HCT116 (cell line): Measurements from ENCODE around the gene SYT9. TPM values are rescaled to one million over a fixed set of nuclear protein-coding genes. Genes with fewer than 3 reads are reported as not detected.

Experiments used
- ATAC-seq: fragments of 200-7000 bp; cut with Tn5 transposase; 2 replicates; pipeline ENCODE4 v1.9.1; 2020; ENCODE audit warnings: mild to moderate bottlenecking, moderate library complexity
- BruUV-seq: library from RNA; stranded (reverse); fragments of 400-500 nt; replicated peaks from 2 replicates; lab custom pipeline; 2021; lab: Mats Ljungman, UMichigan
- CTCF ChIA-PET: fragments of 300-600 bp; sonication (Branson Sonifier 250); formaldehyde crosslinking; loops from one replicate; lab custom pipeline; 2021; ENCODE audit warnings: antibody characterized with exemption; lab: Charles Lee
- POLR2A ChIA-PET: fragments of 300-600, 350-600 bp; sonication (Branson Sonifier 250); formaldehyde crosslinking; loops from one replicate; lab custom pipeline; 2021; ENCODE audit warnings: antibody characterized with exemption; lab: Charles Lee
- RAD21 ChIA-PET, 2 experiments: fragments of 300-600 bp; sonication (Branson Sonifier 250); formaldehyde crosslinking; loops; one replicate each; lab custom pipeline; 2023; ENCODE audit warnings: low total read pairs in 2 of 2; ENCODE audit not compliant: uncharacterized antibody in 2 of 2, unreplicated experiment in 2 of 2, low non-redundant PET in 1 of 2; lab: Charles Lee
- DNase-seq: peaks from one replicate; pipeline ENCODE4 v3.0.0-alpha.2; 2010; ENCODE audit warnings: low read depth, low spot score
- H2AFZ ChIP-seq: fragments of 200-600 bp; shearing (Covaris generic), sonication (generic); 2 replicates; pipeline ENCODE4 v1.6.1; 2017; ENCODE audit warnings: low read depth, mixed run types, mixed read lengths, antibody characterized with exemption, low read length; ENCODE audit not compliant: poor library complexity, severe bottlenecking
- H3K27ac ChIP-seq: 2 replicates; pipeline ENCODE4 v1.5.1; 2012; ENCODE audit warnings: low read depth, low read length
- H3K27me3 ChIP-seq: fragments of 200-600 bp; sonication (generic); 2 replicates; pipeline ENCODE4 v1.6.1; 2016; ENCODE audit warnings: mixed run types, low read length, mixed read lengths; ENCODE audit not compliant: insufficient read depth
- H3K36me3 ChIP-seq, 2 experiments: fragments of 200-500 bp in 1 of 2; fragments of 200-600 bp in 1 of 2; sonication (Bioruptor generic) in 1 of 2; sonication (generic) in 1 of 2; 2 replicates each; pipeline versions ENCODE4 v1.5.1 to v1.6.1; 2014 to 2016; ENCODE audit warnings: low read length in 2 of 2, inconsistent platforms in 1 of 2, mixed read lengths in 1 of 2, mixed run types in 1 of 2; ENCODE audit not compliant: insufficient read depth in 2 of 2, control insufficient read depth in 1 of 2
- H3K4me1 ChIP-seq, 2 experiments: fragments of 200-600 bp in 1 of 2; sonication (generic) in 1 of 2; 2 replicates each; pipeline versions ENCODE4 v1.5.1 to v1.6.1; 2012 to 2017; ENCODE audit warnings: low read length in 2 of 2, inconsistent platforms in 1 of 2, mild to moderate bottlenecking in 1 of 2, mixed read lengths in 1 of 2, mixed run types in 1 of 2, moderate library complexity in 1 of 2; ENCODE audit not compliant: insufficient read depth in 2 of 2, control insufficient read depth in 1 of 2
- H3K4me2 ChIP-seq: fragments of 200-600 bp; sonication (generic); 2 replicates; pipeline ENCODE4 v1.6.1; 2017; ENCODE audit warnings: mixed run types, low read length, mixed read lengths
- H3K4me3 ChIP-seq, 2 experiments: fragments of 200-600 bp in 1 of 2; sonication (generic) in 1 of 2; replicated peaks in 1 of 2; 2 replicates each; pipeline ENCODE4 v1.5.1; 2011 to 2016; ENCODE audit warnings: low read length in 2 of 2, control low read depth in 1 of 2, low read depth in 1 of 2, mild to moderate bottlenecking in 1 of 2, mixed read lengths in 1 of 2, mixed run types in 1 of 2
- H3K79me2 ChIP-seq: fragments of 200-600 bp; sonication (generic); 2 replicates; pipeline ENCODE4 v1.6.1; 2017; ENCODE audit warnings: mild to moderate bottlenecking, mixed run types, low read length, moderate library complexity, mixed read lengths; ENCODE audit not compliant: insufficient read depth
- H3K9ac ChIP-seq: fragments of 200-600 bp; sonication (generic); 2 replicates; pipeline ENCODE4 v1.6.1; 2016; ENCODE audit warnings: low read length, mixed read lengths
- H3K9me2 ChIP-seq: fragments of 200-600 bp; sonication (generic), shearing (Covaris generic); 2 replicates; pipeline ENCODE4 v1.6.1; 2017; ENCODE audit warnings: mixed run types, mild to moderate bottlenecking, moderate library complexity; ENCODE audit not compliant: insufficient read depth
- H3K9me3 ChIP-seq, 2 experiments: fragments of 200-500 bp in 1 of 2; fragments of 200-600 bp in 1 of 2; sonication (Bioruptor generic) in 1 of 2; sonication (generic) in 1 of 2; 2 replicates each; pipeline ENCODE4 v1.6.1; 2014 to 2017; ENCODE audit warnings: low read length in 2 of 2, mixed read lengths in 2 of 2, inconsistent platforms in 1 of 2, low read depth in 1 of 2, mild to moderate bottlenecking in 1 of 2, mixed run types in 1 of 2, moderate library complexity in 1 of 2; ENCODE audit not compliant: control insufficient read depth in 1 of 2, insufficient read depth in 1 of 2
- H4K20me1 ChIP-seq: fragments of 200-600 bp; sonication (generic), shearing (Covaris generic); 2 replicates; pipeline ENCODE4 v1.6.1; 2017; ENCODE audit warnings: mixed run types, mild to moderate bottlenecking, moderate library complexity; ENCODE audit not compliant: insufficient read depth
- CBX3 ChIP-seq: IDR thresholded peaks from 2 replicates; pipeline ENCODE4 v1.6.1; 2012; ENCODE audit warnings: low read depth
- CEBPB ChIP-seq: IDR thresholded peaks from 2 replicates; pipeline ENCODE4 v1.6.1; 2012; ENCODE audit warnings: low read depth
- ELF1 ChIP-seq: IDR thresholded peaks from 2 replicates; pipeline ENCODE4 v1.6.1; 2012; ENCODE audit warnings: low read depth, borderline replicate concordance
- MAX ChIP-seq: IDR thresholded peaks from 2 replicates; pipeline ENCODE4 v1.6.1; 2012
- RAD21 ChIP-seq: IDR thresholded peaks from 2 replicates; pipeline ENCODE4 v1.6.1; 2012; ENCODE audit warnings: low read depth, mild to moderate bottlenecking
- SIN3A ChIP-seq: IDR thresholded peaks from 2 replicates; pipeline ENCODE4 v1.6.1; 2012; ENCODE audit warnings: low read depth
- SP1 ChIP-seq: IDR thresholded peaks from 2 replicates; pipeline ENCODE4 v1.6.1; 2012; ENCODE audit warnings: low read depth
- TCF7L2 ChIP-seq: IDR thresholded peaks from 2 replicates; pipeline ENCODE4 v1.7.0; 2011; ENCODE audit warnings: borderline replicate concordance, inconsistent platforms; ENCODE audit not compliant: insufficient read depth, insufficient read length; ENCODE audit errors: extremely low read depth
- YY1 ChIP-seq: IDR thresholded peaks from 2 replicates; pipeline ENCODE4 v1.6.1; 2011; ENCODE audit warnings: low read length, low read depth, moderate library complexity, mild to moderate bottlenecking; ENCODE audit not compliant: insufficient replicate concordance; ENCODE audit errors: extremely low read depth
- intact Hi-C: fragments of 100-400 bp; cut with micrococcal nuclease; formaldehyde crosslinking; loops from 2 replicates; pipeline ENCODE4 v1.10.0; 2022
- total RNA-seq: library from RNA; stranded (reverse); gene quantifications from one replicate; pipeline ENCODE4 v1.2.1, GENCODE V29; 2021; ENCODE audit not compliant: unreplicated experiment
- TF ChIP-seq, protein P1 (sequence below): IDR thresholded peaks from 2 replicates; pipeline ENCODE4 v1.6.1; 2012; ENCODE audit warnings: low read depth

Gene SYT9
- total RNA-seq, 1 experiment from 2014 or later: not detected

DNA sequence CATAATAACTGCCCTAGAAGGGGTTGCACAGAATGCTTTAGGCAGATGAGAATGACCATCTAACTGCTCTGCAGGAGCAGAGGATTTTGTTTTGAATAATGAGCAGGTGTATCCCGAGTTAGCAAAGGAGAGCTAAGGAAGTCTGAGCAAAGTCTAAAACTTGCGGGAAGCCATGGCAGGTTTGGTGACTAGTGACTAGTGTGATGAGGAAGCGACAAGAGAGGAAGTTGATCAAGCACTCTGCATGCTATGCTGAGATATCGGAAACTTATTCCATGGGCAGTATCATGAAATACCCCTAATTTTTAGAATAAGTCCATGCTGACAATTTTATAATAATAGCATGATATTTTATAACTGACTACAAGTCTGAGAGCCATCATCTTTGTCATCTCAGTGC is 246.5 kb downstream of the SYT9 start (continued):
- TF ChIP-seq, protein P1, sequence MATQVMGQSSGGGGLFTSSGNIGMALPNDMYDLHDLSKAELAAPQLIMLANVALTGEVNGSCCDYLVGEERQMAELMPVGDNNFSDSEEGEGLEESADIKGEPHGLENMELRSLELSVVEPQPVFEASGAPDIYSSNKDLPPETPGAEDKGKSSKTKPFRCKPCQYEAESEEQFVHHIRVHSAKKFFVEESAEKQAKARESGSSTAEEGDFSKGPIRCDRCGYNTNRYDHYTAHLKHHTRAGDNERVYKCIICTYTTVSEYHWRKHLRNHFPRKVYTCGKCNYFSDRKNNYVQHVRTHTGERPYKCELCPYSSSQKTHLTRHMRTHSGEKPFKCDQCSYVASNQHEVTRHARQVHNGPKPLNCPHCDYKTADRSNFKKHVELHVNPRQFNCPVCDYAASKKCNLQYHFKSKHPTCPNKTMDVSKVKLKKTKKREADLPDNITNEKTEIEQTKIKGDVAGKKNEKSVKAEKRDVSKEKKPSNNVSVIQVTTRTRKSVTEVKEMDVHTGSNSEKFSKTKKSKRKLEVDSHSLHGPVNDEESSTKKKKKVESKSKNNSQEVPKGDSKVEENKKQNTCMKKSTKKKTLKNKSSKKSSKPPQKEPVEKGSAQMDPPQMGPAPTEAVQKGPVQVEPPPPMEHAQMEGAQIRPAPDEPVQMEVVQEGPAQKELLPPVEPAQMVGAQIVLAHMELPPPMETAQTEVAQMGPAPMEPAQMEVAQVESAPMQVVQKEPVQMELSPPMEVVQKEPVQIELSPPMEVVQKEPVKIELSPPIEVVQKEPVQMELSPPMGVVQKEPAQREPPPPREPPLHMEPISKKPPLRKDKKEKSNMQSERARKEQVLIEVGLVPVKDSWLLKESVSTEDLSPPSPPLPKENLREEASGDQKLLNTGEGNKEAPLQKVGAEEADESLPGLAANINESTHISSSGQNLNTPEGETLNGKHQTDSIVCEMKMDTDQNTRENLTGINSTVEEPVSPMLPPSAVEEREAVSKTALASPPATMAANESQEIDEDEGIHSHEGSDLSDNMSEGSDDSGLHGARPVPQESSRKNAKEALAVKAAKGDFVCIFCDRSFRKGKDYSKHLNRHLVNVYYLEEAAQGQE: no peak
- TF ChIP-seq CEBPB: no peak
- TF ChIP-seq ELF1: no peak
- no peak for TF ChIP-seq RAD21
- no peak for TF ChIP-seq TCF7L2
- no peak for TF ChIP-seq YY1

DNA sequence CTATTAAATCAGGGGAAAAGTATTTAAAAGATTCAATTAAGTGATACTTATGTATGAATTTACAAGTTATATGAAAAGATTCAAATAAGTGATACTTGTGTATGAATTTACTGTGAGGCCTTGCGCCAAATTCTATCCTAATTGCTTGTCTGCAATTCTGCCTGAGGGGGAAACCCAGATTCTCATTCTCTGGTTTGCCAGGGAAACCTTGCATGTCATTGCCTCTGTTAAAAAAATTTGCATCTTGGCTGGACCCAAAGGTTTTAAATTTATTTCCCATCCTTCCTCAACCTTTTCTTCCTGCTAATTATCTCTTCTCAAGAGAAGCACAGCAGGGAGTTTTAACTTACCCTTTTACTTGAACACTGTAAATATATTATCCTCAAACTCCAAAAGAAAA is 247.4 kb downstream of the SYT9 start:
- BruUV-seq: no TSS peak
- Histone ChIP-seq H2AFZ (no peak overlapping the region), H3K79me2 (no peaks in the 10 kb centered on the region), H3K4me1 (no peaks in the 10 kb centered on the region), H3K4me3 (no peak overlapping the region), H3K36me3 (no peaks in the 10 kb centered on the region), H3K9me2 (no peaks in the 10 kb centered on the region), H3K27ac (no peak overlapping the region), H4K20me1 (no peaks in the 10 kb centered on the region), H3K9ac (no peak overlapping the region), H3K4me2 (no peak overlapping the region), H3K9me3 (no peaks in the 10 kb centered on the region), H3K27me3 (peaks cover 28% of the 10 kb centered on the region)
- CTCF ChIA-PET: no interaction called here
- TF ChIP-seq SP1 (no peak), CBX3 (no peak), MAX (no peak), SIN3A (no peak), ELF1 (no peak)
- ATAC-seq: no peak
- intact Hi-C loops: no loop called here
- POLR2A ChIA-PET: no interaction called here
- RAD21 ChIA-PET: no interaction called here
- no peak for DNase-seq
